Mononuclear cell (primary cell): ENCODE measurements around the gene ZNF431. TPM values are rescaled to one million over a fixed set of nuclear protein-coding genes. Genes with fewer than 3 reads are reported as not detected.

Experiments
- H3K27me3 ChIP-seq: 2 replicates; pipeline ENCODE4 v1.6.0; 2011; ENCODE audit warnings: low read length, control low read depth; ENCODE audit not compliant: insufficient read depth
- H3K4me1 ChIP-seq: 2 replicates; pipeline ENCODE4 v1.5.1; 2011; ENCODE audit warnings: mild to moderate bottlenecking, low read length, control low read depth; ENCODE audit not compliant: insufficient read depth
- H3K4me3 ChIP-seq: 2 replicates; pipeline ENCODE4 v1.5.1; 2011; ENCODE audit warnings: mild to moderate bottlenecking, low read length, moderate library complexity
- H3K9me3 ChIP-seq: 2 replicates; pipeline ENCODE4 v1.5.1; 2011; ENCODE audit warnings: low read depth, mild to moderate bottlenecking, control low read depth, low read length
- total RNA-seq: library from RNA; depleted of rRNA; stranded (reverse); fragments of >200 nt; gene quantifications from one replicate; pipeline ENCODE4 v1.2.3, GENCODE V29; 2012

ZNF431 gene
- total RNA-seq = 23.6 TPM

DNA sequence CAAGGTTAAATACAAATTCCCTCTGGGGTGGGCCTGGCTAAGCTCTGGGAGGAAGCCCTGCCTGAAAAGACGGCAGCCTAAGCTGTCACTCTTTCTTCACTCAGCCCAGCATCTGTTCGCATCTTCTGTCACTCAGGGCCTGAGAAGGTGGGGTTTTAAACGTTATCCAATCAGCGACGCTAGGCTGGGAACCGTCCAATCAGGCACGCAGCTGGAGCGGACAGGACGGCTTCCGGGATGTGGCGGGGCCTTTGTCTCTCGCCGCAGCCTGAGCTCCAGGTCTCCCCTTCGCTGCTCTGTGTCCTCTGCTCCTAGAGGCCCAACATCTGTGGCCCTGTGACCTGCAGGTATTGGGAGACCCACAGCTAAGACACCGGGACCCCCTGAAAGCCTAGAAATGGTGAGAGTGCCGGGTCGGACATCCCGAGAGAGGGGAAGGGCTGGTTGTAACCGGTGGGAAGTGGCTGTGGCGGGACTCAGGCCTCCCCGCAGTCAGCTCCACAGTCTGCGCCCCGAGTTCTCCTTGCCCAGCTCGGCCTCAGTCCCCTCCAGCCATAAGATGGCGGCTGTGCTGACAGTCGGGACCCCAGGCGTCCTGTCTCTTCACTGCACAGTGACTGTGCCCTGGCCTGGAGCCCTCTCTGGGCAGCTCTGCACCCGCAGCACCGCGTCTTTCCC is at the start of gene ZNF431:
Gene ZNF431, plus strand, starts transcription at position 254 of the 678 bp plus-strand sequence. Its CDS starts 144 bp downstream, at position 398.
- peak within 1 kb of the TSS; percentile 62 for H3K4me3 ChIP-seq
- H3K27me3 ChIP-seq = no peaks in the 10 kb centered on the region
- peaks cover 13% of the 10 kb centered on the region for H3K4me1 ChIP-seq
- H3K9me3 ChIP-seq = no peaks in the 10 kb centered on the region

DNA sequence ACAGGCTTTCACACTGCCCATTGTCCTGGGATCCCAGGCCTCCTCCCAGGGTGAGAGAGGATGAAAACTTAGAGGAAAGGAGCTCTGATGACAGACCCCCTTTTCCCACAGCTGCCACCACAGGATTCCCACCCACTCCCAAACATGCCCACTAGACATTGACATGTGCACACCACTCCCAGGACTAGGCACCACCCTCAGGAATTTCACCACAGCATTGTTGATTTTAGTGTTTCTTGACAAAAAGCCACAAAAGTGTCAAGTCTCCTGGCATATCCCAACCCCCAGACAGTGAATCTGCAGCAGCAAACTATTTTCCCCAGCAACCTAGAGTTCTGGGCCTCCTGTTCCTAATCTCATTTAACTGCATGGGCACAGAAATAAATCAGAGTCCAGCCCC is 49.7 kb upstream of the ZNF431 start:
- Histone ChIP-seq H3K9me3 (no peaks in the 10 kb centered on the region), H3K4me3 (no peak overlapping the region)

DNA sequence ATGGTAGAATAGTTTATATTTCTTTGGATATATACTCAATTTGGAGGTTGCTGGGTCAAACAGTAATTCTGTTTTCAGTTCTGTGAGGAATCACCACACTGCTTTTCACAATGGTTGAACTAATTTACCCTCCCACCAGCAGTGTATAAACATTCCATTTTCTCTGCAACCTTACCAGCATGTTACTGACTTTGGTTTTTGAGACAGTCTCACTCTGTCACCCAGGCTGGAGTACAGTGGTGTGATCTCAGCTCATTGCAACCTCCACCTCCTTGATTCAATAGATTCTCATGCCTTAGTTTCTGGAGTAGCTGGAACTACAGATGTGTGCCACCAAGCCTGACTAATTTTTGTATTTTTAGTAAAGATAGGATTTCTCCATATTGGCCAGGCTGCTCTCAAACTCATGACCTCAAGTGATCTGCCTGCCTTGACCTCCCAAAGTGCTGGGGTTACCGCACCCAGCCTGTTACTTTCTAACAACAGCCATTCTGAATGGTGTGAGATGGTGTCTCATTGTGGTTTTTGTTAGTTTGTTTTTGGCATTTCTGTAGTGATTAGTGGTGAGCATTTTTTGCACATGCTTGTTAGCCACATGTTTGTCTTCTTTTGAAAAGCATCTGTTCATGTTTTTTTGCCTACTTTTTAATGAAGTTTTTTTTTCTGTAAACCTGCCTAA is 47.4 kb upstream of the ZNF431 start:
- Histone ChIP-seq H3K27me3 (no peaks in the 10 kb centered on the region), H3K9me3 (no peaks in the 10 kb centered on the region), H3K4me3 (no peak overlapping the region), H3K4me1 (no peaks in the 10 kb centered on the region)

More for the DNA sequence above, 49.7 kb upstream of the ZNF431 start:
- no peaks in the 10 kb centered on the region for H3K4me1 ChIP-seq
- H3K27me3 ChIP-seq = no peaks in the 10 kb centered on the region

DNA sequence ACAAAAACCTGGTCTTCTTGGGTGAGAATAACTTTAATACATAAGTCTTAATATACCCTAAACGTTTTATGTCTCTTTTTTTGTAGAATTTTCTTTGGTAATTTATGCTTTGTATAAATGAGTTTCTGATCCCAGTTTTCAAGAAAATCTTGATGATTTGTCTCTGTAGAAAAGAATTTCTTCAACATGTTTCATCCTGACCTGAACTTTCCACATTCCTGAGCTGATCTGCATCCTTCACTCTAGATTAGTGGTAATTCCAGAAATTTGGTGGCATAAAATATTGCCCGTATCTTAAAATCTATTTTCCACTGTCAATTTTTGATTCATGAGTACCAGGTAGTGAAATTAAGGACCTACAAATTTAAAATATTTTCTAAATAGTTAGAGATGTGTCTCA is 43.5 kb upstream of the ZNF431 start:
- Histone ChIP-seq H3K4me3 (no peak overlapping the region), H3K4me1 (no peaks in the 10 kb centered on the region), H3K9me3 (no peaks in the 10 kb centered on the region), H3K27me3 (no peaks in the 10 kb centered on the region)

DNA sequence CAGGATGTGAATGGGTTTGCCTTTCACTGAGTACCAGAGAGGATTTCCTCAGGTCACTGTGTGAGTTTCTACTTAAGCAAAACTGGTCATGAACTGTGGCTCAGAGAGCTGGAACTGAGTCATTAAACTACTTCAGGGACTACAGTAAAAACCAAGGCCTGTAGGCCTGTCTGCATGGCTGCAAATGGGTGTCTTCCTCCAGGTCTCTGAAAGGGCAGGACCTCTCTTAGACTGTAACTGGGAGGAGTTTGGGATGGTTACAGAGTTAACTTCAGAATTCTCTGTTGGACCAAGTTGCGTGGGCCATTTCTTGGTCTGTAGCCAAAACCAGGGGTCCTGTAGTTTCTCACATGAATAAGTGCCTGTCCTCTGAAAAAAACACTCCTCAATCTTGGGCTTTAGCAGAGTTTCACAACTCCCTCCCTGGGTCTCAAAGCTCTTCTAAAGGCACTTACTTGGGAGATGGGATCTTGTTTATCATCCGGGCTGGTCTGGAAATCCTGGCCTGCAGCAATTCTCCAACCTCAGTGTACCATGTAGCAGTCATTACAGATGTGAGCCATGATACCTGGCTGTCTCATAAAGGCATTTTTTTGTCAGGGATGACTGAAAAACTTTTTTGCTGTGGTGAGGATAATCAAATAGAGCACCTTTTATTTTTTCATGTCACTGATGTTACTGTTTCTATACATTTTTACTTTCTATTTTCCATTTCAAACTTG is 40.2 kb upstream of the ZNF431 start:
- Histone ChIP-seq H3K9me3 (no peaks in the 10 kb centered on the region), H3K4me1 (no peaks in the 10 kb centered on the region), H3K27me3 (no peaks in the 10 kb centered on the region), H3K4me3 (no peak overlapping the region)

DNA sequence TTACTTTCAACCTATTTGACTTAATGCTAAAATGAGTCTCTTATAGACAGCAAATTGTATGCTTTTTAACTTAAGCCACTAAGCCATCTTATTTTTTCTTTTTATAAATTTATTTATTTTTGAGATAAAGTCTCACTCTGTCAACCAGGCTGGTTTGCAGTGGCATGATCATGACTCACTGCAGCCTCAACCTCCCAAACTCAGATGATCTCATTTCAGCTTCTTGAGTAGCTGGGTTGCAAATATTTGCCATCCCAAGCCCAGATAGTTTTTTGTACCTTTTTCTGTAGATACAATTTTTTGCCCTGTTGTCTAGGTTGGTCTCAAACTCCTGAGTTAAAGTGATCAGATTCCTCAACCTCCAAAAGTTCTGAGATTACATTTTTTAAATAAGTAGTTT is 32.7 kb upstream of the ZNF431 start:
- H3K9me3 ChIP-seq = peaks cover 7% of the 10 kb centered on the region
- H3K4me3 ChIP-seq = no peak overlapping the region
- H3K4me1 ChIP-seq = no peaks in the 10 kb centered on the region
- H3K27me3 ChIP-seq = no peaks in the 10 kb centered on the region

DNA sequence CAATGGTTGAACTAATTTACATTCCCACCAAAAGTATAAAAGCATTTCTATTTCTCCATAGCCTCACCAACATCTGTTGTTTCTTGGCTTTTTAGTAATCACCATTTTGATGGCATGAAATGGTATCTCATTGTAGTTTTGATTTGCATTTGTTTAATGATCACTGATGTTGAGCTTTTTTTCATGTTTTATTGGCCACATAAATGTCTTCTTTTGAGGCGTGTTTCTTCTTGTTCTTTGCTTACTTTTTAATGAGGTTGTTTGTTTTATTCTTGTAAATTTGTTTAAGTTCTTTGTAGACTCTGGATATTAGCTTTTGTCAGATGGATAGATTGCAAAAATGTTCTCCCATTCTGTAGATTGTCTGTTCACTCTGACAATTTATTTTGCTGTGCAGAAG is 31.7 kb upstream of the ZNF431 start:
- H3K27me3 ChIP-seq = no peaks in the 10 kb centered on the region
- H3K9me3 ChIP-seq = peaks cover 17% of the 10 kb centered on the region
- H3K4me1 ChIP-seq = no peaks in the 10 kb centered on the region
- H3K4me3 ChIP-seq = no peak overlapping the region

DNA sequence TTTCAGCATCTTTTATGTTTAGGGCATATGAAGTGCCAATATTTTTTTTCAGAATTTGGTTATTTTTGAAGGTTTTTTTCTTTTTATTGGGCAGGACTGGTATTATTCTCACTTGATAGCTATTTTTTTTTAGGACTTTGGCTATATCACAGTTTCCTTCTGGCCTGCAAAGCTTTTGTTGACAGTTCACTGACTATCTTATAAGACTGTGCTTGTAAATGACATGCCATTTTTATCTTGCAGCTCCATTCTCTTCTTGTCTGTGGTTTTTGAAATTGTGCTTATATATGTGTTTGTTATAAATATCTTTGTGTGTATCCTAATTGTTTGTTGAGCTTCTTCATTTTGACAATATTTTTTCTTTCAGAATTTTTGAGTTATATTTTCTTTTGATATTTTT is 26.4 kb upstream of the ZNF431 start:
- Histone ChIP-seq H3K4me1 (no peaks in the 10 kb centered on the region), H3K27me3 (no peaks in the 10 kb centered on the region), H3K4me3 (no peak overlapping the region), H3K9me3 (peaks cover 36% of the 10 kb centered on the region)

DNA sequence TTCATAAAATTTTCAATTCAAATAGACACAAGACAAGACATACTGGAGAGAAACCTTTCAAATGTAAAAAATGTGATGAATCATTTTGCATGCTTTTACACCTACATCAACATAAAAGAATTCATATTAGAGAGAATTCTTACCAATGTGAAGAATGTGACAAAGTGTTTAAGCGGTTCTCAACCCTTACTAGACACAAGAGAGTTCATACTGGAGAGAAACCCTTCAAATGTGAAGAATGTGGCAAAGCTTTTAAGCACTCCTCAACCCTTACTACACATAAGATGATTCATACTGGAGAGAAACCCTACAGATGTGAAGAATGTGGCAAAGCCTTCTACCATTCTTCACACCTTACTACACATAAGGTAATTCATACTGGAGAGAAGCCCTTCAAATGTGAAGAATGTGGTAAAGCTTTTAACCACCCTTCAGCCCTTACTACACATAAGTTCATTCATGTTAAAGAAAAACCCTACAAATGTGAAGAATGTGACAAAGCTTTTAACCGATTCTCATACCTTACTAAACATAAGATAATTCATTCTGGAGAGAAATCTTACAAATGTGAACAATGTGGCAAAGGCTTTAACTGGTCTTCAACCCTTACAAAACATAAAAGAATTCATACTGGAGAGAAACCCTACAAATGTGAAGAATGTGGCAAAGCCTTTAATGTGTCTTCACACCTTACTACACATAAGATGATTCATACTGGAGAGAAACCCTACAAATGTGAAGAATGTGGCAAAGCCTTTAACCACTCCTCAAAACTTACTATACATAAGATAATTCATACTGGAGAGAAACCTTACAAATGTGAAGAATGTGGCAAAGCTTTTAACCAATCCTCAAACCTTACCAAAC is 24.6 kb upstream of the ZNF431 start:
- peaks cover 36% of the 10 kb centered on the region for H3K9me3 ChIP-seq
- no peak overlapping the region for H3K4me3 ChIP-seq
- H3K4me1 ChIP-seq = no peaks in the 10 kb centered on the region
- no peaks in the 10 kb centered on the region for H3K27me3 ChIP-seq

DNA sequence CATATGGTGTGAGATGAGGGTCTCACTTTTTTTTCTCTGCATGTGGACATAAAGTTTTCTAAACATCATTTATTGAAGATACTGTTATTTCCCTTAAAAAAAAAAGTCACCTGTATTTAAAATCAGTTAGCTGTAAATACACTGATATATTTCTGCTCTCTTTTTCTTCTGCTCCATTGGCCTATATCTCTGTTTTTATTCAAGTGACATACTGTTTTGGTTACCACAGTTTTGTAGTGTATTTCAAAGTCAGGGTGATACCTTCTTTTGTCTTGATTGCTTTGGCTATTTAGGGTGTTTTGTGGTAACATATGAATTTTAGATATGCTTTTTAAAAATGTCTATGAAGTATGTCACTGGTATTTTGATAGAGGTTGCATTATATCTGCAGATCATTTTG is 15.8 kb upstream of the ZNF431 start:
- Histone ChIP-seq H3K4me1 (no peaks in the 10 kb centered on the region), H3K4me3 (no peak overlapping the region), H3K9me3 (no peaks in the 10 kb centered on the region), H3K27me3 (no peaks in the 10 kb centered on the region)

DNA sequence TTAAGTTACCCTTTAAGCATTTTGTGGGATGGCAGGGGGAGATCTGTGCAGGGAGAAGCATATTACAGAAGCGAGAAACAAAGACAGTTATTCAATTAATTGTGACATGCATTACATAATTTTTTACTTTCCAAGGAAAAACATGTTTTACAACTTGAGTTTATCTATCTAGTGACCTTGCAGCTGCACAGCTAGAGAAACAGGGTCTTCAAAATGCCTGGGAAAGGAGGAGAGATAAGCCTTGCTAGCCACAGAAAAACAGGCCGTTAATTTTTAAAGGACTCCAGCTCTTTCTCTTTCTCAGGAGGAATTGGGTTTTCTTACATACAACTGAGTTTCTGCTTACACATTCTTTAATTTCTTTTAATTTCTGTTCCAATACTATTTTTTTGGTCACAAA is 14.8 kb upstream of the ZNF431 start:
- no peaks in the 10 kb centered on the region for H3K9me3 ChIP-seq

DNA sequence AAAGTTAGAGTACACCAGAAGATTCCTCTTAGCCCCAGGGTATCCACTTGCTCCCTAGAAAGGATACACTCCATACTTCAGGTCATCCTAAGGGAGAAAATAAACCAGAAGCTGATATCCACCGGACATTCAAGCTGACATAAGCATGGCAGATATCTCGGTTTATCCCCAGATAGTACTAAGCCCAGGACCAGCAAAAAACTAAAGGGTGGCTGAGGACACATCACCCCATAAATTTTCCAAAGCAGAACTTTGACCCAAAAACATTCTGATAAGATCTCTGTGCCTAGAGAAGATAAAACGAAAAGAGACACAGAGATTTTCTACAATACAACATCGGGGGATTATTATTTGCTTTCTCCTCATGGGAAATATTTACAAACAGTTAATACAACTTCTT is 13.9 kb upstream of the ZNF431 start:
- Histone ChIP-seq H3K4me1 (no peaks in the 10 kb centered on the region), H3K9me3 (no peaks in the 10 kb centered on the region), H3K27me3 (no peaks in the 10 kb centered on the region), H3K4me3 (no peak overlapping the region)

More for the DNA sequence above, 14.8 kb upstream of the ZNF431 start:
- Histone ChIP-seq H3K27me3 (no peaks in the 10 kb centered on the region), H3K4me3 (no peak overlapping the region), H3K4me1 (no peaks in the 10 kb centered on the region)

DNA sequence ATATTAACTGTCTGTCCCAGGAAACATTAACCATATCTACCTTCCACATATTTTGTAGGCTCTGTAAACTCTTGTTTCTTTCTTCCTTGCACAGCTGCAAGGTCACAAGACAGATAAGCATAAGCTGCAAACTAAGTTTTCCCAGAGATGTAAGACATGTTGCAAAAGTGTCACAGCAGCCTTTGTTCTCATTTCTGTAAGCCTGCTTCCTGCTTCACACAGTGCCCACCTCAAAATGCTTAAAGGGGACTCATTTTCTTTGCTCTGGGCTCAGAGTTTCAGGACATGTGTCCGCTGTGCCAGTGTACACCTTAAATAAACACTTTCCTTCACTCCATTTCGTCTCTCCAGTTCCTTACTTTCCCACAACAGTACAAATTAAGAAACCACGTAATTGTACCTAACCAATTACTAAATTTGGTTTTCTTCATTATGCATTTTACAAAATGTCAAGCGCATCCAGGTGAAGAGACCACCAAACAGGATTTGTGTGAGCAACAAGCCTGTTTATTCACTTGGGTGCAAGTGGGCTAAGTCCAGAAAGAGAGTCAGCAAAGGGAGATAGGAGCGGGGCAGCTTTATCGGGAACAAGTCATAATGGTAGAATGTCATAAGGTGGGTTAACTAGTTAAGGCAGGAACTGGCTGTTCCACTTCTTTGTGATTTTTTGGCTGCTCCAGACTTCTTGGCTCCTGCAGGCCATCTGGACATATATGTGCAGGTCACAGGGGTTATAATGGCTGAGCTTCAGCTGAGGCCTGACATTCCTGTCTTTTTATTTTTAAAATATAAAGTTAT is 12.7 kb upstream of the ZNF431 start:
- no peak overlapping the region for H3K4me3 ChIP-seq
- H3K9me3 ChIP-seq = no peaks in the 10 kb centered on the region
- no peaks in the 10 kb centered on the region for H3K4me1 ChIP-seq
- no peaks in the 10 kb centered on the region for H3K27me3 ChIP-seq

DNA sequence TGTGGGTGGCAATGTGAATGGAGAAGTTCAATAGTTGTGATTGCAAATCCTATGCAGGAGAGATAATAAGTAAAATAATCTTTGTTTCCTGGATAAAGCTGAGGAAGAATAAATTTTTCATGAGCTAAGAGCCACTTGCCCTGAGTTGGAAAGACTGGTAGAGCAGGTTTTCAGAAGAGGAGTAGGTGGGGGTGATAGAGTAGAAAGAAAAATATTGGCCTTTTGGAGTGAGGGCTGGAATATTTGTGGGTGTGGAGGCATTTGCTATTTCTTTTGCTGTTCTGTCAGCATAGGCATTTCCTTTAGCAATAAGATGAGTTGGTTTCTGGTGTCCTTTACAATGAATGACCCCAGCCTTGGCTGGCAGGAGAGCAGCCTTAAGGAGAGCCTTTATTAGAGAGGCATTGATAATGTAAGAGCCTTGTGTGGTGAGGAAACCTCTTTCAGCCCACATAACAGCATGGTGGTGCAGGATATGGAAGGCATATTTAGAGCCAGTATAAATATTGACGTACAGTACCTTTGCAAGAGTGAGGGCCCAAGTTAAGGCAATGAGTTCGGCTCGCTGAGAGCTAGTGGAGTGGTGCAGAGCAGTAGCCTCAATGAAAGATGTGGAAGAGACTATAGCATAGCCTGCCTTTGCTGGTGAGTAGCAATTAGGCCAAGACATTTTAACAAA is 11.6 kb upstream of the ZNF431 start:
- H3K4me1 ChIP-seq = no peaks in the 10 kb centered on the region
- H3K27me3 ChIP-seq = no peaks in the 10 kb centered on the region
- H3K9me3 ChIP-seq = no peaks in the 10 kb centered on the region
- no peak overlapping the region for H3K4me3 ChIP-seq
